ENCODE measurements around the gene TMC3.
"Not testable (repeated sequence)": the region's sequence is repeated elsewhere in the genome, so short reads cannot be mapped to it uniquely, and the experiment has no call there.

TMC3 gene

GRCh38 chr15:81418444-81418843, 44.4 kb upstream of the TMC3 start:
- H3K4me3 ChIP-seq (IDR thresholded peaks at IDR 0.05; ENCODE audit: insufficient read depth, low read depth, low read length) = no peak overlapping the region
- H3K79me2 ChIP-seq (ENCODE audit: insufficient read depth, low read depth) = no peaks in the 10 kb centered on the region
- no peaks in the 10 kb centered on the region for H4K20me1 ChIP-seq (ENCODE audit: insufficient read depth)
- H3K4me1 ChIP-seq (ENCODE audit: low read depth, poor library complexity, severe bottlenecking) = no peaks in the 10 kb centered on the region
- no peaks in the 10 kb centered on the region for H3K27me3 ChIP-seq (ENCODE audit: insufficient read depth, low read depth)
- no peak overlapping the region for H3K9ac ChIP-seq
- no peak overlapping the region for H3K4me2 ChIP-seq
- no peak overlapping the region for H2AFZ ChIP-seq (ENCODE audit: low read depth)
- no peak for TF ChIP-seq CTCF (conservative IDR thresholded peaks at IDR 0.05; ENCODE audit: low read depth, low read length)
- no peak overlapping the region for H3K27ac ChIP-seq
- H3K36me3 ChIP-seq (ENCODE audit: insufficient read depth) = no peaks in the 10 kb centered on the region

GRCh38 chr15:81414274-81414968, 40.4 kb upstream of the TMC3 start:
- not testable (repeated sequence) for H3K4me1 ChIP-seq (ENCODE audit: low read depth, poor library complexity, severe bottlenecking); H4K20me1 ChIP-seq (ENCODE audit: insufficient read depth); H3K4me2 ChIP-seq; H3K27ac ChIP-seq; H3K79me2 ChIP-seq (ENCODE audit: insufficient read depth, low read depth); H3K9ac ChIP-seq; H3K4me3 ChIP-seq (IDR thresholded peaks at IDR 0.05; ENCODE audit: insufficient read depth, low read depth, low read length); H3K27me3 ChIP-seq (ENCODE audit: insufficient read depth, low read depth); H3K36me3 ChIP-seq (ENCODE audit: insufficient read depth); H2AFZ ChIP-seq (ENCODE audit: low read depth)

- Histone ChIP-seq H3K36me3 (ENCODE audit: insufficient read depth) (no peaks in the 10 kb centered on the region), H3K9ac (no peak overlapping the region), H3K27me3 (ENCODE audit: insufficient read depth, low read depth) (no peaks in the 10 kb centered on the region), H3K4me1 (ENCODE audit: low read depth, poor library complexity, severe bottlenecking) (peaks cover 4% of the 10 kb centered on the region), H4K20me1 (ENCODE audit: insufficient read depth) (no peaks in the 10 kb centered on the region), H2AFZ (ENCODE audit: low read depth) (no peak overlapping the region), H3K79me2 (ENCODE audit: insufficient read depth, low read depth) (no peaks in the 10 kb centered on the region), H3K4me2 (no peak overlapping the region), H3K27ac (no peak overlapping the region), H3K4me3 (IDR thresholded peaks at IDR 0.05; ENCODE audit: insufficient read depth, low read depth, low read length) (no peak overlapping the region)
- no peak for TF ChIP-seq CTCF (conservative IDR thresholded peaks at IDR 0.05; ENCODE audit: low read depth, low read length)
Measured at GRCh38 chr15:81413851-81414250, 39.8 kb upstream of the TMC3 start.

GRCh38 chr15:81411969-81412633, 38.1 kb upstream of the TMC3 start:
- Histone ChIP-seq H3K4me1 (ENCODE audit: low read depth, poor library complexity, severe bottlenecking) (peaks cover 4% of the 10 kb centered on the region), H3K4me3 (IDR thresholded peaks at IDR 0.05; ENCODE audit: insufficient read depth, low read depth, low read length) (no peak overlapping the region), H4K20me1 (ENCODE audit: insufficient read depth) (no peaks in the 10 kb centered on the region), H3K27ac (no peak overlapping the region), H3K9ac (no peak overlapping the region), H3K36me3 (ENCODE audit: insufficient read depth) (no peaks in the 10 kb centered on the region), H3K27me3 (ENCODE audit: insufficient read depth, low read depth) (no peaks in the 10 kb centered on the region), H3K79me2 (ENCODE audit: insufficient read depth, low read depth) (no peaks in the 10 kb centered on the region), H2AFZ (ENCODE audit: low read depth) (no peak overlapping the region), H3K4me2 (no peak overlapping the region)
- TF ChIP-seq CTCF (conservative IDR thresholded peaks at IDR 0.05; ENCODE audit: low read depth, low read length) = no peak

- Histone ChIP-seq H3K4me2 (no peak overlapping the region), H3K27ac (no peak overlapping the region), H3K4me3 (IDR thresholded peaks at IDR 0.05; ENCODE audit: insufficient read depth, low read depth, low read length) (no peak overlapping the region), H3K4me1 (ENCODE audit: low read depth, poor library complexity, severe bottlenecking) (peaks cover 4% of the 10 kb centered on the region), H3K79me2 (ENCODE audit: insufficient read depth, low read depth) (no peaks in the 10 kb centered on the region), H4K20me1 (ENCODE audit: insufficient read depth) (no peaks in the 10 kb centered on the region), H3K36me3 (ENCODE audit: insufficient read depth) (no peaks in the 10 kb centered on the region), H2AFZ (ENCODE audit: low read depth) (no peak overlapping the region), H3K9ac (no peak overlapping the region), H3K27me3 (ENCODE audit: insufficient read depth, low read depth) (no peaks in the 10 kb centered on the region)
- TF ChIP-seq CTCF (conservative IDR thresholded peaks at IDR 0.05; ENCODE audit: low read depth, low read length) = no peak
Measured at GRCh38 chr15:81411051-81411450, 37.0 kb upstream of the TMC3 start.

Data from KMS-11 (cell line).